ENCODE measurements around the gene PDLIM7.
"Not testable (repeated sequence)": the region's sequence is repeated elsewhere in the genome, so short reads cannot be mapped to it uniquely, and the experiment has no call there.

The PDLIM7 gene

GRCh38 chr5:177491983-177492746, 5.2 kb downstream of the PDLIM7 start:
- DNase-seq (ENCODE audit: low read depth in 1 of 2, low spot score in 1 of 2): no peak

GRCh38 chr5:177491429-177491945, 5.9 kb downstream of the PDLIM7 start:
- DNase-seq (ENCODE audit: low read depth in 1 of 2, low spot score in 1 of 2): no peak

DNA sequence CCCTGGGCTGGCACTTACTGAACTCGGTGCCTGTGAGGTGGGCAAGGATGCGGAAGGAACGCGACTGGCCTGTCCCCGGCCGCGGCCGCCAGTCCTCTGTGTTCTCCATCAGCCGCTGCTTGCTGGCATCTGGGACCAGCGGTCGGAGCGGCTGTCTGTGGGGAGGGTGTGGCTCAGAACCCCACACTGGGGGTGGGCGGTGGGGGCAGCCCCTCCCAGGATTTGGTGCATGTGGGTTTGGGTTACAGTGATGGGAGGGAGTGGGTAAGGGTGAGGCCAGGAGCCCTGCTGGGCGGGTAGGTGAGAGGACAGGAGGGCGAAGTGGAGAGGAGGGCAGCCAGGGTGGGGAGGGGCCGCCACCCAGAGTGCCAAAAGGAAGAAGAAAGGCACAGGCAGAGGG, 6.4 kb downstream of the PDLIM7 start:
- DNase-seq (ENCODE audit: low read depth in 1 of 2, low spot score in 1 of 2): no peak

GRCh38 chr5:177490311-177490991, 7.0 kb downstream of the PDLIM7 start:
- no peak for DNase-seq (ENCODE audit: low read depth in 1 of 2, low spot score in 1 of 2)

DNA sequence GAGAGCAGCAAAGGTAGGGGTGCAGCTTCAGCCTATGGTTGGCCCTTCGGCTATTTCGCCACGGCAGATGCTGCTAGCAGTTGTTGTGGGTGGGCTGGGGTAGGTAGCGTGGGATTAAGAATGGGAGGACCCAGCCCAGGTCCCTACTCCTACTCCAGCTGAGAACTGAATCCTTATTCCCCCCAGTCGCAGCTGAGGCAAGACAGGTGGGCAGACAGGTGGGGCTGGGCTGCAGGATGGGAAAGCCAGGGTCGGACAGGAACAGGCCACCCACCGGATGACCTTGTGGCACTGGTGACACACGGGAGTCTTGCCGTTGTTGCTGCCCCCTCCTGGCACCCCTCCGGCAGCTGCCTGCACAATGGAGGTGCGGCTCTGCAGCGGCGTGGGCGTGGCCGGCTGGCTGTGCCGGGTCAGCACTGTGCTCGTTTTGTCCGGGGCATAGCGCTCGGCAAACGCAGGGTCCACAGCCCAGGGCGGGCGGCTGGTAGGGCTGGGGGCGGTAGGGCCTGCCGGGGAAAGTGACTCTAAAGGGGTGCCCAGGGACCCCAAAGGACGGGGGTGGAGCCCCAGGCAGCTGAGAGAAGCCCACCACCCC, 8.2 kb downstream of the PDLIM7 start:
- no peak for DNase-seq (ENCODE audit: low read depth in 1 of 2, low spot score in 1 of 2)

- no peak for DNase-seq (ENCODE audit: low read depth in 1 of 2, low spot score in 1 of 2)
Measured at GRCh38 chr5:177487975-177488374, 9.4 kb downstream of the PDLIM7 start.

DNA sequence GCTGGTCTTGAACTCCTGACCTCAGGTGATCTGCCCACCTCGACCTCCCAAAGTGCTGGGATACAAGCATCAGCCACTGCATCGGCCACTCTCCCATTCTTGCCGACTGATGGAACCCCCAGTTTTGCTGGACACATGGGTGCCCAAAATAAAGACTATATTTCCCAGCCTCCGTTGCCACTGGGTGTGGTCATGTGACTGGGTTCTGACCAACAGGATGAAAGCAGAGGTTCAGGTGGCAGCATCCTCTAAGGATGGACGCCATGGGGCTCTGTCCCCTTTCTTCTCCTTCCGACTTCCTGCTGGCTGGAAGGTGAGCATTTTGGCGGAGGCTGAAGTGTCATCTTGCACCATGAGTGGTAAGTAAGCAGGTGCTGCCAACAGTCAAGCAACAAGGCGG, 10.3 kb downstream of the PDLIM7 start:
- DNase-seq (ENCODE audit: low read depth in 1 of 2, low spot score in 1 of 2): no peak

DNA sequence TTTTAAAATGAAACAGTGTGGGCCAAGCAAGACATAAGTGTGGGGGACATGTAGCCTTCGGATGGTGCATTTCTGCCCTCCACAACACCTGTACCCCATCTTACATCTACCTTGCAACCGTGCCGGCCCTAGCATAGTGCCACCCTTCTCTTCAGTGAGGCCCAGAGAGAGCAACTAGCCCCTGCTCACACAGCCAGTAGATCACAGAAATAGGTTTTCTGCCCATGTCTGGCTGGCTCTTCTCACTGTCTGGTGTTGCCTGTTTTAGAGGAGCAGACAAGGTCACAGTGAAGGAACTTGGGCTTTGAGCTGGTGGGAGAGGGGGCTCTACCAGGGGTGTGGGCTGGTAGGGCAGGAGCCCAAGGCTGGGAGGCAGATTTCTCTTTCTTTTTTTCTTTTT, 11.1 kb downstream of the PDLIM7 start:
- DNase-seq (ENCODE audit: low read depth in 1 of 2, low spot score in 1 of 2): no peak

GRCh38 chr5:177485753-177486152, 11.7 kb downstream of the PDLIM7 start:
- DNase-seq (ENCODE audit: low read depth in 1 of 2, low spot score in 1 of 2): not testable (repeated sequence)

- DNase-seq (ENCODE audit: low read depth in 1 of 2, low spot score in 1 of 2): no peak
Measured at GRCh38 chr5:177484902-177485549, 12.4 kb downstream of the PDLIM7 start.

GRCh38 chr5:177483994-177484901, 13.2 kb downstream of the PDLIM7 start:
- no peak for DNase-seq (ENCODE audit: low read depth in 1 of 2, low spot score in 1 of 2)

- DNase-seq (ENCODE audit: low read depth in 1 of 2, low spot score in 1 of 2): no peak
Measured at GRCh38 chr5:177483042-177483441, 14.4 kb downstream of the PDLIM7 start.

DNA sequence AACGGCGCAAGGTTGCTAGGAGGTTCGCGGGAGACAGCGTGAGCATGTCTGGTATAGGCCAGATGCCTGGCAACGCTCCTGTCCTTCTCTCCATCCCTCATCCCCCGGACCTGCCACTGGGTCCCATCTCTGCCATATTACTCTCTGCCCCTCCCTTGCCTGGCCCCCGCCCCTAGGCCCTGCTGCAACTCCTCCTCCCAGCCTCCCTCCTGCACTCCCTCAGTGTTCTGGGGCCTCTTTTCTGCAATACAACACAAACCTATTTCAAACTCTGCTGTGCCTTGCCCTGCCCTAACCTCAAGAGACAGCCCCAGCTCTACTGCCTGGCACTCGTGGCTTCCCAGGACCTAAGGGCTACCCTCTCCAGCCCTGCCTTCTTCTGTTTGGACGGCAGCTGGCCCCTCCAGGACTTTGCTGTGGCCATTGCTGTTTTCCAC, 15.0 kb downstream of the PDLIM7 start:
- DNase-seq (ENCODE audit: low read depth in 1 of 2, low spot score in 1 of 2): no peak

DNA sequence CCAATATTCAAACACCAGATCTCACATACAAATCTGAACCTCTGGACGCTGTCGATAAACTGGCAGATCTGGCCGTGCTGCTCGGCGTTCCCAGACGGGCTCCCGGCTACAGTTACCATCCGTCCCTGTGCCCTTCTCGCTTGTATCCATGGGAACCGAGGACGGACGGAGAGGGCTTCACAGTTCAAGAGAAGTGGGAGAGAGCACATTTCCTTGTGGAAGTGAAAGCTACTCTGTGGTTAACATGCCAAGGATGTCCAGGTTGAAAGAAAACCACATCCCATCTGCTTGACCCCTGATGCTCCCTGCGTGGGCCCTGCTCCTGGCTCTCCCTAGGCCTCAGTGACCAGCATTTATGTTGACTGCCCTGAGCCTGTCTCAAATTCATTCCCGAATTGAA, 17.6 kb downstream of the PDLIM7 start:
- no peak for DNase-seq (ENCODE audit: low read depth in 1 of 2, low spot score in 1 of 2)

DNA sequence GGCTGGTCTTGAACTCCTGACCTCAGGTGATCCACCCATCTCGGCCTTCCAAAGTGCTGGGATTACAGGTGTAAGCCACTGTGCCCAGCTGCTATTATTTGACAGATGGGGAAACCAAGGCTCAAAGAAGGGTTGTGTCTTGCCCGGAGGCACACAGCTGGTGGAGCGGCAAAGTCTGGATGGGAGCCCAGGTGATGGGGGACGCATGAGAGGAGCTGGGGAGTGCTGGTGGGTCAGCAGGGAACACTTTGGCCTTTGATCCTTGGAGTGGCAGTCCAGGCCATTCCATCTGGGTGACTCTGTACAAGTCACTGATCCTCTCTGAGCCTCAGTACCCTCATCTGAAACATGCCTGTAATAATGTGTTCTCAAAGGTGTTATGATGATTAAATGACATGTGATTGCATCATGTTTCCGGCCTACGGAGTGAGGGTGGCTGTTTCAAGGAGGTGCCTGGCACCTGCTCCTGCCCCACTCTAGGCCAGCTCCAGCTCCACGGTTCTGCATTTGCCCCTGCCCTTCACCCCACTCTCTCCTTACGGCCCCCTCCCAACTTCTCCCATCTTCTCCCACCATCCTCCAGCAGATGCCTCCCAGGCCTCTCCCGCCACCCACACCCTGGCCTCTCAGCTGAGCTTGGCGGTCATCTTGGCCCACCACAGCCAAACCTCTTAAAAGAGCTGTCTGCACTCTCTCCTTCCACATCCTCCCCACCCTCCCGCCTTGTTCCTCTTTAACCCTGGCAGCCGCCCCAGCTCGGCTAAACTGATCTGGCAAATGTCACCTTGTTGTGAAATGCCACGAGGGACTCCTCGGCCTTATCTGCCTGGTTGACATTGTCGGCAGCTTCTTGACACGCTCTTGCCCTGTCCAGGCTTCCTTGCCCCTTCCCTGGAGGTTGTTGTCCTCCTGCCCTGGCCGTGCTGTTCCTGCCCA, 18.4 kb downstream of the PDLIM7 start:
- DNase-seq (ENCODE audit: low read depth in 1 of 2, low spot score in 1 of 2): no peak

DNA sequence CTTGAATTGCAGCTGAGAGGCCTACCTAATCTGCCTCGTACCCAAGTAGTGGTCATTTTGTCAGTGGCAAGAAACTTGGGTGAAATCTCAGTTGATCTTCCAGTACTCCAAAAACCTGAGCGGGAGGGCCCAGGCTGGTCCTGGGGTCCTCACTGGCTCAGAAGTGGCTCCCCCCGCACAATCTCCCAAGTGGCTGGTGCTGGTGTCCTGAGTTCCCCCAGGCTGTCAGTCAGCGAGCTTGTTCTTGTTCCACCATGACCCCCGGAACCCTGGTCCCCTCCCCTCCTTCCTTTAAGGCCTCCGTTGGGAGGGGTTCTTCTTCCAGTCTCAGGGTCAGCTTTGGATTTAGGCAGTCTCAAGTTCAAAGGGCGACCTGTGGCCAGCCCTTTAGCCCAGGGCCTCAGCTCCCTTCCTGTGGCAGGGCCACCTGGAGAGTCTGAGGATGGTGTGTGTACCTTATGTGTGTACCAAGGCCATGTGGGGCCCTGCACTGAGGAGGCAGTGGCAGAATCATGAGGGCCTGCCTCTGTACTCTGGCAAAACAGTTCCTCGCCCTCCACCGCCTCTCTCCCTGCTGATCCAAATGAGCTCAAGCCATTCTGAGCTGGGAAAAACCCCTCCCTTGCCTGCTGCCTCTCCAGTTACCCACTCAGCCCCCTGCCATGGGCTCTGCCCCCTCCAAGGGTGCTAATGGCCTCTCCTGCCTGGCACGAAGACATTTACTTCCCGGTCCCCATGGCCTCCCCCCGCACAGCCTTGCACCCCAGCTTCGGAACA, 19.5 kb downstream of the PDLIM7 start:
- DNase-seq (ENCODE audit: low read depth in 1 of 2, low spot score in 1 of 2): no peak

GRCh38 chr5:177476531-177477233, 20.7 kb downstream of the PDLIM7 start:
- DNase-seq (ENCODE audit: low read depth in 1 of 2, low spot score in 1 of 2): no peak
